NB4 (cell line): ENCODE measurements around the gene GABRR2.

ENCODE experiments used
- CTCF ChIP-seq: IDR thresholded peaks from one replicate; pipeline ENCODE4 v1.5.1; 2012; ENCODE audit warnings: low read depth, low read length
- MAX ChIP-seq: IDR thresholded peaks from 2 replicates; pipeline ENCODE4 v1.6.1; 2011; ENCODE audit warnings: low read depth, low read length
- POLR2A ChIP-seq: IDR thresholded peaks from 2 replicates; pipeline ENCODE4 v1.6.1; 2011; ENCODE audit warnings: mild to moderate bottlenecking; ENCODE audit not compliant: insufficient read length; ENCODE audit errors: extremely low read depth

GRCh38 chr6:89208551-89208950, 106.5 kb downstream of the GABRR2 start:
- TF ChIP-seq CTCF (no peak), POLR2A (no peak), MAX (no peak)
